HG03432 (cell line): ENCODE measurements around the gene TFEB.
A peak's percentile ranks its signal among the peaks of the same experiment; 100 is the strongest.

ENCODE experiments used
- ATAC-seq: cut with Tn5 transposase; IDR thresholded peaks from one replicate; pipeline ENCODE4 v1.9.1; 2021; ENCODE audit warnings: mild to moderate bottlenecking, moderate library complexity; ENCODE audit not compliant: unreplicated experiment

The TFEB gene

DNA sequence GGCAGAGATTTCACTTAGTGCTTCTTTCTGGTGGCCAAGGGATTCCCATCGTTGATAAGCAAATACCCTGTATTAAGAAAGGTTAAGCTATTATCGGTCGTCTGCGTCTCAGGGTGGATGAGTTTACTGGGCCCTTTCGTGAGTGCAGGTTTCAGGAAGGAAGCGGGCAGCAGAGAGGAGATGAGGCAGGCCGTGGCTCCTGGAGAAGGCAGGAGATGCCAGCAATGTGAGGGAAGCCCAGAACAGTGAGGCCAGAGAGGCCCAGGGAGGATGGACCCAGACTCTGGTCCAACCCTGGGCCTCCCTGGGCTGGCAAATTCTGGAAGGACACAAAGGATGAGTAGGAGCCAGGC is 11.2 kb downstream of the TFEB start:
- no peak for ATAC-seq

DNA sequence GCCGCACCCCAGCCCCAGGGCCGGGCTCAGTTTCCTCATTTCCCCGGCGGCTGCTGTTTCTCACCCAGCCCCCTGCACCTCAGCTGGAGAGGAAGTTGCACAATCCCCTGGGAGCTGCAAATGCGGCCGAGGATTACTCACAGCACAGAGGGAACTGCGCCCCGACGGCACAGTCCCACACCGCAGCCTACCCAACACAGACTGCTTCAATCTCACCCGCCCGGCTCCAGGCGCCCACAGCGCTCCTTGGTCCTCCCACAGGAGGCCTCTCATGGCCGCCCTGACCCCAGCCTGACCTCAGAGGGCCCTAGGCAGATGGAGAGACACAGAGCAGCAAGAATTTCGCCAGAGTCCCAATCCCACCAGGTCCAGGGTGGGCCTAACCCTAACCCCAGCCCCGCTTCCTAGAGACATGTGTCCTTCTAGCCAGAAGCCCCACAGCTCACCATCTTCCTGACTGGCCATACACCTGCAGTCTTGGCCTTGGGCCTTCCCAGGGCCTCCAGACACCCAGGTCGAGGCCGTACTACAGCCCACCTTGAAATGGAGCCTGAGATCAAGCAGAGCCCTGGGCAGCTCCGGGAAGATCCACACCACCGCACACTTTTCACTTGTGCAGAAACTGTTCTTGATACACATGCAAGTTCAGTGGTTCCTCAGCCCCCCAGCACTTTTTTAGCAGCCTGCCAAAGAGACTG is 11.7 kb downstream of the TFEB start:
- ATAC-seq, result peak; percentile 75

DNA sequence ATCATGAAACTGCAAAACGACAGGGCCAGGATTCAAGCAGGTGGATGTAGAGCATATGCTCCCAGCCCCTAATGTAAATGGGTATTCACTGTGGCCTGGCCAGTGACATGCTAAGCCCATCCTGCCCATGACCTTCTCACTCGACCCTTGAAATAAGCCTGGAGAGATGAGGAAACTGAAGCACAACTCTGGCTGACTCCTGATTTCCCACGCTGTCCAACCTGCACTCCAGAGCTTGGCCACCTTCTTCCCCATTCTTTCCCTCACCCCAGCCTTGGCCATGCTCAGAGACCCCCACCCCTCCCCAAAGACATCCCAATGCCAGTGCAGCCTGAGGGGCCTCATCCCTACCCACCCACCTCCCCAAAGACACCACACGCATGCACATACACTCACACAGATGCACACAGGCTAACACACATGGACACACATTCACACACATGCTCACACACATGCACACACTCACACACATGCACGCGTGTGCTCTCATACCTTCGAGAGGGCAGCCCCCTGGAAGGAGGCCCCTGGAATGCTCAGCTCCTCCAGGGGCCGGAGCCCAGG is 12.4 kb downstream of the TFEB start:
- no peak for ATAC-seq

DNA sequence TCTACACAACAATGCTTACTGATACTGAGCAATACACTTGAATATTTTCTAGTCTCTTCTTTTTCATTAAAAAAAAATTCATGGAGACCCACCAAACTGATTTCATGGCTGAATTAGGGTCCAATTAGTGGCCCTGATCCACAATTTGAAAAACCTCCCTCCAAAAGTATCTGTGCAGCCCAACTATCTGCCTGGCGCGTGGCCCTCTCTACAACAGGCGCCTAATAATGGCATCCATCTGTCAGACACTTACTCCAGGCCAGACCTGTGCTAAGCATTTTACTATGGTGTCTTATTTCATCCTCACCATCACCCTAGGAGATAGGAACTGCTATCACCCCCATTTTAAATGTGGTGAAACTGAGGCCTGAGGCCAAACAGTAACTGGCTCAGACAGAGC is 14.0 kb downstream of the TFEB start:
- no peak for ATAC-seq

DNA sequence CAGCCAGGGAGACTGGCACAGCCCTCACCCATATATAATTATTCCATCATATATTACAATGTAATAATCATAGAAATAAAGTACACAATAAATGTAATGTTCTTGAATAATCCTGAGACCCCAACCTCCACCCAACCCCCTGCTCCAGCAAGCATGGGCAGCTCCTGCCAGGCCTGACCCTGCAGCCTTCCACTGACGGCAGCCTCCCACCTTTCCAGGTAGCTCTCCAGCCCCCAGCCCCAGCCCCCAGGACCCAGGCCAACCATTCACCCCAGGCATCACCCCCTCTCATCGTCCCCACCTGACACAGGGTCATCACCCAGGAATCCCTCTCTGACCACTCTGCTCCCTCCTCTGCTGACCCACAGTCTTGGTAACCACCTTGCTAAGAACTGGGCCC is 14.6 kb downstream of the TFEB start:
- ATAC-seq, result no peak

DNA sequence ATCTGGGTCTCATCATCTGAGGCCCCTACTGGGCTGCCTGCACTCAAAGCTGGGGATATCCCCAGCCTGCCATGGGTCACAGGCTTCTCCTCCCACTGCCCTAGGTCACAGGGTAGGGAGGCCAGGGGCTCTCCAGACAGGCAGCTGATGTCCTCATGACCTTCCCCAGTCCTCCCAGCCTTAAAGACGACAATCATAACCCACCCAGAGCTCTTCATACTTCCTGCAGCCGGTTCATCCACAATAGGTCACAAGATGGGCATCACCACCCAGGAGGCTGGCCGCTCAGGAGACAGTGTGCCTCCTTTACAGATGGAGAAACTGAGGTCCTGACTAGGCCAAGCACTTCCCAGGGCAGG is 15.2 kb downstream of the TFEB start:
- peak; percentile 24 for ATAC-seq

DNA sequence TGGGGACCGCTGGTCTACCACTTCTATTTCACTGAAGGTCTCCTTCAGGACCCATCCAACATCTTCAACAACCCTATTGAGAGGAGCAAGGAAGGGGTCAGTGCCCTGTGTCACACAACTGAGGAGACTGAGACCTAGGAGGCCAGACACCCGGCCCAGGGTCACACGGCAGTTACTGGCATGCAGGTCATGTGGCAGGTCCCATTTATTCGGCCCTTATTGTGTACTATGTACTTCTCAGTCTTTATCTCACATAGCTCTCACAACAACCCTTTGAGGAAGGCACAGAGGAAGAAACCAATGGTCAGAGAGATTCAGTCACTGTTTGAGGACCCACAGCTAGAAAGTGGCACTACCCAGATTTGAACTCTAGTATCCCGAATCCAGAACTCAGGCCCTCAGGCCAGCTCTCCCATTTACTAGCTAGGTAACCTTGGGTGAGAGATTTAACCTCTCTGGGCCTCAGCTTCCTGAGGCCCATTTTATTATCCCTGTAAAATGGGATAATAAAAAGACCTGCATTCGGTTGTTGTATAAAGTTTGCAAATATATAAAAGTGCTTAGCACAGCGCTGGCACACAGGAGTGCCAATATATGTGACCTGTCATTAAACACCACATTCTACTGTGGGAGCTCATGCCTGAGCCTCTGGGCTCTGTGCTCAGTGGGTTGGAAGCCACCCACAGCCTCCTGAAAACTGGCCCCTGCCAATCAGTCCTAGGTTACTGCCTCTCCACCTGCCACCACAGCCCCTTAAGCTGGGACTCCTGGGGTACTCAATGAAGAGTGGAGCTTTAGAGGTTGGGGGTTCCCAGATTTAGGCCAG is 15.8 kb downstream of the TFEB start:
- no peak for ATAC-seq

DNA sequence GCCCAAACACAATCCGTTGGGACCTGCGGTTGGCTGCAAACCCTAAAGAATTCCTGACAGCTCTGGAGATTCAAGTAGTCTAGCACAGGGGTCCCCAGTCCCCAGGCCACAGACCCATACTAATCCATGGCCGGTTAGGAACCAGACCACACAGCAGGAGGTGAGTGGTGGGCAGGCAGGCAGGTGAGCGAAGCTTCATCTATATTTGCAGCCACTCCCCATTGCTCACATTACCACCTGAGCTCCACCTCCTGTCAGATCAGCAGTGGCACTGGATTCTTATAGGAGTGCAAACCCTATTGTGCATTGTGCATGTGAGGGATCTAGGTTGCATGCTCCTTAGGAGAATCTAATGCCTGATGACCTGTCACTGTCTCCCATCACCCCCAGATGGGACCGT is 16.6 kb downstream of the TFEB start:
- no peak for ATAC-seq

DNA sequence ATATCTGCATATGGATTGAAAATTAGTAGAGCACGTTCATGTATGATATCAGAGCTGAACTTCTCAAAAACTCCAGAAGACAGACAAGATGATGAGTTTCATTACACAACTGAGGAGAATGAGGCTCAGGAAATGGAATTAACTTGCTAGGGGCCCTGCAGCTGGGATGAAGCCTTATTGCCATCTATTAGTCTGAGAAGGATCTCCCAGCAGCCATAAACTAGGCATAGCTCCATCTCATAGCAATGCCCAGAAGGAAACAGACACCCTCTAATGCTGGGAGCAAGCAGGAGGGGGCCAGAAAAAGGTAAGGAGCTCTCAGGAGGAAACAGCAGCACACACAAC is 18.0 kb downstream of the TFEB start:
- ATAC-seq, result no peak

DNA sequence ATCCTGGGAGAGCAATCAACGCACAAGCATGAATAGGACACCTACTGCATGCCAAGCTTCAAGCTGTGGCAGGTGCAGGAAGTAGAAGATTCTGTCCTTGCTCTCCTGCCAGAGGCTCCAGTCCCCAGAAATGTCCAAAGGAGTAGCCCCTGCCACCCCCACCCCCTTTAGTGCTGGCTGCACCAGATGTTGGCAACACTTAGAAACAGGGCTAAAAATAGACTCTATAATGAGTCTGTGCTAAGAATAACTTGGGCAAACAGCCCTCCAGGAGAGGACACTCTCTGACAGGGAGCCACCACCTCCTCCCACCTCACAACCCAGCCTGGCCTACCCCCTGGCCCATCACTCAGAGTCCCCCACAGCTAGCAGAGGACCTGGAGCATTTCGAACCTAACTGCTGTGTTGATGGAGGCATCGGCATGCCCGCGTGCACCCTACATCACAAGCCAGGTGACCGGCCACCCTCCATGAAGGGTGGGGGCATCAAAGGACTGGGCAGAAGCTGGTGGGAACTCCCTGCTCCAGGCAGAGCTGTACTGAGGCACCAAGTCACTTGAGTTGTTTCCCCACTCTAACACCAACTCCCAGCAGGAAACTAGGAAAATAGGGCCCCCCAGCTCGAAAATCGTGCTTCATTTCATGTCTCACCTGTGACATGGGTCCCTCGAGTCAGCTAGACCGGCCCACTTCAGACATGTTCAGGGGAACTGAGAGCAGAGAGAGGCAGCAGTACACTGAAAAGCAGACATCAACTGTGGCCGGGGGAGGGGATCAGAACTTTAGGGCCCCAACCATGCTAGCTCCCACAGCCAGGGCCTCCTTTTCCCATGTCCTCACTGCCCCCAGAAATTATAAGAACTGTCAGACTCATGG is 18.7 kb downstream of the TFEB start:
- no peak for ATAC-seq

DNA sequence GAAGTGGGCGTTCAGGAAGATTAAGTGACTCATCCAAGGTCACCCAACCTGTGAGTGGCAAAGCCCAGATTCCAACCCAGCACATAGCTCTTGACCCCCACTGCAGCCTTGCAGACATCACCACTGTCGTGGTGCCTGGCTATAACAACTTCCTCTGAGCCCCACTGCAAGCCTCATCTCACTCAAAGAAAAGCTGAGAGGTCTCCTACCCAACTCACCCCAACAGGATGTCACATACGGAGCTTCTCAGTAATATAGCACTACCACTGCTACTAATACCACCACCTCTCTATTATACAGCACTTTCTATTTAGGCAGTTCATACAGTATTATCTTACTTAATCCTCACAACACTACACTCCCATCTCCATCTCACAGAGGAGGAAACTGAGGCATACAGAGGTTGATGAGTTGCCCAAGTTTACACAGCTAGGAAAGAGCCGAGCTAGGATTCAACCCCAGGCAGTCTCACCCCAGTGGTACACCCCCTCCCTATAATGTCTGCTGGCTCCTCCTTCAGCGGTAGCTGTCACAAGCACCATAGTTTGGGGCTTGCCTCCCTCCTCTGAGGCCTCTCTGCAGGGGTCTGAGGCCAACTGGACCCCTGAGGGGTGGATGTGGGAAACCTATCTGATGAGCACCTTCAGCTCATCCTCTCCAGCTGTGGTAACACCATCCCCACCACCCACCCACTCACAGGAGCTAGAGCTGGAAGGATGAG is 19.5 kb downstream of the TFEB start:
- no peak for ATAC-seq

DNA sequence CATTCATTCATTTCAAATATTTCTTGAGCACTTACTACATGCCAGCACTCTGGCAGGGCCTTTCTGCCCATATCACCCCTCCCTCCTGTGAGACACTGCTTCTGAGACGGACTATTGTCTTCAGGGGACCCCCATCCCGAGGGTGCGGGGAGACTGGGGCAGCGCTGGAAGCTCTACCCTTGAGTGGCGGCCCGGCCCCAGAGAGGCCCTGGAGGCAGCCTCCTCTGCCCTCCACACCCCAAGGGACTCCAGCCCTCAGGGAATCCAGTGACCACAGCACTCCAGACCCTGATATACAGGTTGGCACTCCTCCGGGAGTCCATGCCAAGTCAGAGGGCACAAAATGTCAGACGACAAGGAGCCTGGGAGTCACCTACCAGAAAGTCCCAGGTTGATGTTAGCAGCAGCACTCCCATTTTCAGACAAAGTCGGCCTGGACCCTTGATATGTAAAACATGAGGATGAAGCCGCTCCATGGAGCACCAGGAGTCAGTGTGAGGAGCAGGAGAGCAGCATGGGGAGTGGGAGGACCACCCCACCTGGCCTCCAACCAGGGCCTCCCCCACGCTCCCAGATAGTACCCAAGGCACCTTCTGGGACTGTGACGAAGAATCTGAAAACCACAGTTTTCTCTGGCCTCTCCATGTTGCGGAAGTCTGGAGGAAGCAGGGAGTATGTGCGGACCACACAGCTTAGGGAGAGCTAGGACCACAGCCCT is 20.7 kb downstream of the TFEB start:
- no peak for ATAC-seq

DNA sequence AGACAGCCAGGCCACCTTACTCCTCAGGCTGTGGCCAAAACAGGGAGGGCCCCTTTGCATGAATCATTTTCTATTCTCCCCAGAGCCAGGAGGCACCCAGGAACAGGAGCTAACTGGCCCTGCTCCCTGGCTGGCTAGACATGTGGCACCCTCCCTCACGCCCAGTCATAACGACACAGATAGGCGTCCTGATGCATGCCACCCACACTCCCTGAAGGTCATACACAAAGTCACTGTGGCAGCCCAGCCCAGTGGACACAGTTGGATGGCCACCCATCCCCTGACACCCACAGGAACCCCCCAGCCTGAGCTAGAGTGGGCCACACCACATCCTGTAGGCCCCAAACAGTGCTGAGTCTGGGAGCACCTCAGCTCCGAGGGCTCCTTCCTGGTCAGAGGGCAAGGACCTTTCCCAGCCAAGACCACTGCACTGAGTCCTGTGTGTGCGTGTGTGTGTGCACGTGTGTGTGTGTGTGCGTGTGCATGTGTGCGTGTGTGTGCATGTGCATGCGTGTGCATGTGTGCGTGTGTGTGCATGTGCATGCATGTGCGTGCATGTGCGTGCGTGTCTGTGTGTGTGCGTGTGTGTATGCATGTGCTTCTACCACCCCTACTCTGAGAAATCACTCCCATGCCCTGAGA is 21.6 kb downstream of the TFEB start:
- ATAC-seq, result peak; percentile 71

DNA sequence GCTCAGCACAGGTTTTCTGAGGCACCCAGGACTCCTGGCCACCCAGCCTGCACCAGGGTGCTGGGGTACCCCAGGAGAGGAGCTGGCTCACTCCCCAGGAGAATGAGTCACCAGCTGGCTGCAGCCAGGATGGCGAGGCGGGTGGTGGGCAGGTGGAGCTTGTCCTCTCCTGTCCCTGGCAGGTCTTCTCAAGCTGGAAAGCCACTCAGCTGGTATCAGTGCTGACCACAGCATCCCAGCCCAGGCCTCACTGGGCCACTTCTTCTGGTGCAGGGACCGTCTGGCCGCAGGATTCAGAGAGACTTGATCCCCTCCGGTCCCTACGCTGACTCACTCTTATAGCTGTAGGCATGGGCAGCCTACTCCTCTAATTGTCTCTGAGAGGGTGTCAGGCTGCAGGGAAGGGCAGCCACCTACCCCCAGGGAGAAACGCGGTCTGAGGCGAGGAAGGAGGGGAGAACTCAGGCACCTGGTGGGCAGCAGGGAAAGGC is 22.2 kb downstream of the TFEB start:
- ATAC-seq, result peak; percentile 30

DNA sequence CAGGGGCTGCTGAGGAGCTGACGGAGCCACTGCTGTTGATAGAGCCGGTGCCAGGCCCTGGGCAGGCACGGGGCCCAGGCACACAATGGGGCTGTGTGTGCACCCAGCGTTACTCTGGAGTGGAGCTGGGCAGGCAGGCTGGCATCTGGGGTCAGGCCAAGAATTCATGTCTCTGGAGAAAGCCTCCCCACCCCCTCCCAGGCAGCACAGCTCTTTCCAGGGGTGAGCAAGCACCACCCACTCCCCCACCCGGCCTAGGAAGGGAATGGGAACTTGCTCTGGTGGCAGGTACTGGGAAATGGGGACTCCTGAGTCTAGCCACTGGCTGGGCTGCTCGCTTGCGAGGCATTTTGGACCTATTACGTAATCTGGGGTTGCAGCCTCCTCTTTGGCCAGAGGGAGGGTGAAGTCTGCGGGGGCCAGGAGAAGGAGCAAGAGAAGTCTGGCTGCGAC is 22.7 kb downstream of the TFEB start:
- ATAC-seq, result no peak

DNA sequence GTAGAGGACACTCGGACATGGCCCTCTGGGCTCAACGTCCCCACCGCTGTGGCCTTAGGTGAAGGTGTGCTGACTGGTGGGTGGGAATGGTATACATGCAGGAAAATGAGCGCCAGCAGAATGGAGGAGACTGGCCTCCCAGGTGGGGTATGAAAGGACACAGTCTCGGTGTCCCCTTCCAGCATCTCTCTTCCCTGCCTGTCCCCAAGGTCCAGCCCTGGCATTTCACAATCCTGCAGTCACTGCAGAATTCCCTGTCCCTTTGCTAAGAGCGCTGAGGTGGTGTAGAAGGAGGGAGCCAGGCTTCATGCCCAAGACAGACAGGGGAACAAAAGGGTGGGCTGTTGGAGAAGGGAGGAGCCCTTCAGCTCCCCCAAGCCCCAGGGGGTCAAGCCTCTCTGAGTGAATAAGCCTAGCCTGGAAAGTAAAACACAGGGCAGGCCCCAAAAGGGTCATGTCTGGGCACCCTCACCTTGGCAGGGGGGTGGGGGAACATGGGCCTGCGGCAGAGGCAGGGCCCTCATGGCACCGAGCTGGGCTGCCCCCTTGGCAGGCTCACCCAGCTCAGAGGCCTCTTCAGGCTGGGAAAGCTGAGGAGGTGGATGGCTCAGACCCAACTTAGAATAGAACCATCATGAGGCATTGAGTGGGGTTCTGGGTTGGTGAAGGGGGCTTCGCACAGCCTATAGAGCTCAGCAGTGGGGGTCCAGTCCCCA is 23.9 kb downstream of the TFEB start:
- ATAC-seq, result no peak

DNA sequence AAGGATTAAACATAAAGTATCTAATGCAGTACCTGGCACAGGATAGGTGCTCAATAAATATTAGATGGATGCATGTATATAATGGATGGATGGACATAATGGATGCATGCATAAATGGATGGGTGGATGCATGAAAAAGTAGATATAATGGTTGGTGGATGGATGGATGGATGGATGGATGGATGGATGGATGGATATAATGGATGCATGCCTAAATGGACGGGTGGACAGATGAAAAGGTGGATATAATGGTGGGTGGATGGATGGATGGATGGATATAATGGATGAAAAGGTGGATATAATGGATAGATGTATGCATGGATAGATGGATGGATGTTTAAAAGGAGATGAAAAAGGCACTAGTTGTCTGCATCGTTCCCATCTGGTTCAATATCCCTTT is 26.0 kb downstream of the TFEB start:
- ATAC-seq, result no peak

DNA sequence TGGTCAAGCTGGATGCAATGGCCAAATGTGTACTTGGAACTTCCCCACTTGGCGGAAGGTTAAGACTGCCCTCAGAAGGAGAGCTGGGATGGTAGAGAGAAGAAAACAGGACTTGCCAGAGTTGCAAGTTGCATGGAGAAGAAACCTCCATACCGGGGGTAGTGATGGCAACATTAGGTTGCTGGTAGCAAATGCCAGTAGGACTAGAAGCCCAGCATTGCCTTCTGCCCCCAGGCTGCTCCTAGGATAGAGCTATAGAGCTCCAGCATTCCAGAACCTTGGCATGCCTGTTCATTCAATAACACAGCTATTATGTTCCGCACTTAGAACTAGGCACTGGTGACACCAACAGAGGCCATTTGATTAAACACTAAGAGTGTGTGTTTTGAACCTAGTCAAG is 26.6 kb downstream of the TFEB start:
- no peak for ATAC-seq
